Endothelial cell of umbilical vein (primary cell): ENCODE data around the gene STARD3NL.

ENCODE experiments used
- CTCF ChIP-seq, 2 donors: IDR thresholded peaks; 1 replicate in 1 of 2; 2 replicates in 1 of 2; pipeline ENCODE4 v1.5.1; 2011; ENCODE audit warnings: low read length in 2 of 2, mild to moderate bottlenecking in 2 of 2, moderate library complexity in 2 of 2, control low read depth in 1 of 2, inconsistent platforms in 1 of 2, low read depth in 1 of 2; ENCODE audit not compliant: insufficient read depth in 1 of 2; ENCODE audit errors: extremely low read depth in 1 of 2
- FOS ChIP-seq: IDR thresholded peaks from 2 replicates; pipeline ENCODE4 v1.6.1; 2011; ENCODE audit warnings: mild to moderate bottlenecking, low read length, moderate library complexity, borderline replicate concordance; ENCODE audit not compliant: insufficient read depth
- GATA2 ChIP-seq: IDR thresholded peaks from 2 replicates; pipeline ENCODE4 v1.7.0; 2011; ENCODE audit warnings: low read depth, mild to moderate bottlenecking, moderate library complexity, mixed read lengths, low read length; ENCODE audit not compliant: insufficient read length, insufficient read depth
- JUN ChIP-seq: IDR thresholded peaks from 2 replicates; pipeline ENCODE4 v1.6.1; 2011; ENCODE audit warnings: borderline replicate concordance, low read depth; ENCODE audit not compliant: insufficient read length, insufficient read depth
- MAX ChIP-seq: IDR thresholded peaks from 2 replicates; pipeline ENCODE4 v1.6.1; 2011; ENCODE audit not compliant: insufficient read depth, insufficient read length
- MYC ChIP-seq: IDR thresholded peaks from one replicate; pipeline ENCODE4 v1.6.1; 2011; ENCODE audit warnings: mild to moderate bottlenecking, low read depth, low read length
- POLR2A ChIP-seq: IDR thresholded peaks from 2 replicates; pipeline ENCODE4 v1.6.1; 2012; ENCODE audit warnings: low read depth, mild to moderate bottlenecking, control low read depth, low read length
- POLR2AphosphoS5 ChIP-seq: IDR thresholded peaks from 2 replicates; pipeline ENCODE4 v1.6.1; 2012; ENCODE audit warnings: low read depth, mild to moderate bottlenecking, control low read depth, low read length, moderate library complexity; ENCODE audit not compliant: insufficient read depth

GRCh38 chr7:38189231-38189938, 11.3 kb downstream of the STARD3NL start:
- TF ChIP-seq CTCF (IDR thresholded peaks at IDR 0.05; ENCODE audit: extremely low read depth in 1 of 2, insufficient read depth in 1 of 2, low read depth in 1 of 2, low read length in 2 of 2) = no peak
- TF ChIP-seq POLR2AphosphoS5 = no peak
- no peak for TF ChIP-seq POLR2A
- TF ChIP-seq GATA2 = no peak
- no peak for TF ChIP-seq MAX
- TF ChIP-seq JUN = no peak
- TF ChIP-seq FOS = no peak
- TF ChIP-seq MYC = no peak
